Body of pancreas (tissue), 4 donors: ENCODE results near the gene RANBP3L.

ENCODE experiments used
- CTCF ChIP-seq, 7 experiments: fragments of 450-650 bp in 4 of 7; fragments of 200-600 bp in 3 of 7; sonication (generic) in 3 of 7; IDR thresholded peaks; one replicate each; pipeline ENCODE4 v1.5.1; 2016 to 2019; ENCODE audit warnings: antibody characterized with exemption in 7 of 7
- POLR2A ChIP-seq, 3 donors: fragments of 450-650 bp; IDR thresholded peaks; one replicate each; pipeline ENCODE4 v1.6.1; 2016; ENCODE audit warnings: antibody characterized with exemption in 3 of 3, mild to moderate bottlenecking in 2 of 3

DNA sequence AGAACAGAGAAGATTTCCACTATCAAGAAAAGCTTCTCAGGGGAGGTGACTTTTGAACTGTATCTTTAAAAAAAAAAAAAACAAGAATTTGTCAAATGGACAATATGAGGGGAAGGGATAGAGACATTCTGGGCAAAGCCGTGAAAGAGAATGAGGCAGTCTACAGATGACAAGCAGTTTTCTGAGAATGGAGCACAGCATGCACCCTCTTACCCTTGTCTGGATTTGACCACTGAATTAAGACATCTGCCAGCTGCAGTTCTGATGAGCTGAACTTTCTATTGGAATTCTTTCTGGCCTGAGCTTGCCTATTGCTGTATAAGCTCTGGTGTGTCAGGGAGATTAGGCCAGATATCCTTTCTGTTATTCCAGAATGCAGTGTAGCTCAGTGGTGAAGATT is 10.3 kb upstream of the RANBP3L start:
- no peak for TF ChIP-seq CTCF (IDR thresholded peaks at IDR 0.05)
- no peak for TF ChIP-seq POLR2A (IDR thresholded peaks at IDR 0.05)
